GM19468 (cell line): ENCODE results near the gene VILL.

Source experiments
- ATAC-seq: cut with Tn5 transposase; IDR thresholded peaks from one replicate; pipeline ENCODE4 v1.9.1; 2021; ENCODE audit warnings: mild to moderate bottlenecking, moderate library complexity, moderate number of reproducible peaks; ENCODE audit not compliant: unreplicated experiment; ENCODE audit errors: extremely low read depth

VILL gene

DNA sequence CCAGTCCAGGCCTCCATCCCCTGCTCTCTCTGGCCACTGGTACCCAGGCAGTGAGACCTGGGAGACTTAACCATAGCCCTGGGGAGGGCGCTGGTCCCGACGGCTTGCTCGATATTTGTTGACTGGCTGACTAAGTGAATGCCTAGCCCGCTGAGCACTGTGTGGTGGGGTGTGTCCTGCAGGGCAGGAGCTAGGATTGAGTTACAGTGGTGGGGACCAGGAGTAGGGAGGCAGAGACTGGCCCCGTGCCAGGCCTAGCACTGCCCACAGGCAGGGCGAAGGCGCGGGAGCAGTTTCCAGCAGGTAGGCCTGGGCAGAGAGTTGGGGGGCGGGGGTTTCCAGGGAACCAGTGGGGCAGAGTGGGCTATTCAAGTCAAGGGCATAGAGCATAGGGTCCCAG, at the start of gene VILL:
VILL (plus strand) TSS at position 260 of the 400 bp plus-strand sequence. CDS start 2,887 bp downstream, outside the sequence.
- no peak for ATAC-seq

DNA sequence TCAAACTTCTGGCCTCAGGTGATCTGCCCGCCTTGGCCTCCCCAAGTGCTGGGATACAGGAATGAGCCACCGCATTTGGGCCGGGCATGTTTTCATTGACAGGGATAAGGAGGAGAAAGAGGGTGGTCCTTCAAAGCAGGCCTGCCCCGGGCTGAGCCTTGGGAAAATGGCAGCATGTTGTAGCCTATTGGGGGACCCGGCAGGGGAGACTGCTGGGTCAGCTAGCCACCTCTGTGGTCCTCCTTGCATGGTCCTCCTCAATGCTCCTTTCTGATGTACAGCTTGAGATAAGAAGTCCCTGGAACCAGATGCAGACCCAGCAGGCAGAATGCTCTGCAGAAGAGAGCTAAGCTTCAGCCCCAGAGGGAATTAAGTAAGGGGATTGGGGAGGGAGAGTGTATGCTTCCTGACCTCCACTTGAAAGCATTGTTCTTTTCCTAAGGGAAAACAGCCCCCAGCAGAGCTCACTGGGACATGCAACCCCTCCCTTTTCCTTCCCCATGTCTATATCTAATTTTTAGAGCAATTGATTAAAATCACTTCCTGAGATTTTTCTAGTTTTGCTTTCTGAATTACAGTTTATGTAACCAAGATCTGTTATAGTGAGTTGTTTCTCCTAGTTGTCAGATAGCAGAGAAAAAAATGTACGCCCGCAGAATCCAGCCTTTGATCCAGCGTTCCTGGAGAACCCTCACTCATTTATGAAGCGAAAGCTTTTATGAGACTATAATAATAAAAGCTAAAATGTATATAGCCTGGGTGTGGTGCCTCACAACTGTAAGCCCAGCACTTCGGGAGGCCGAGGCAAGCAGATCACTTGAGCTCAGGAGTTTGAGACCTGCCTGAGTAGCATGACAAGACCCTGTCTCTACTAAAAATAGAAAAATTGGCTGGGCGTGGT, 48.7 kb upstream of the VILL start:
- ATAC-seq: no peak

DNA sequence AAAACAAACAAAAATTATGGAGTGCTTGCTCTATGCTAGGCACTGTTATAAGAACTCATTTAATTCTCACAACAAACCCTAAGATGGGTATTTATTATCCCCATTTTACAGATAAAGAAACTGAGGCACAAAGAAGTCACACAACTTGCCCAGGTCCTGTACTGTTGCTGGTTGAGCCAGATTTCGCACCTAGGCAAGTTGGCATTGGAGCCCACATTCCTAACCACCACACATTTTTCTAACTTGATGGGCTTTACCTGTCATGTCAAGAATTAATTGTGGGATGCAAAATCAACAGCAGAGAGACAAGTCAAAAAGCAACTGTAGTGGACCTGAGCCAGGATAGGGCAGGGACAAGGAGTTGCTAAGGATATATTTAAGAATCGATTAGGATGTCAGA, 47.9 kb upstream of the VILL start:
- ATAC-seq: no peak

DNA sequence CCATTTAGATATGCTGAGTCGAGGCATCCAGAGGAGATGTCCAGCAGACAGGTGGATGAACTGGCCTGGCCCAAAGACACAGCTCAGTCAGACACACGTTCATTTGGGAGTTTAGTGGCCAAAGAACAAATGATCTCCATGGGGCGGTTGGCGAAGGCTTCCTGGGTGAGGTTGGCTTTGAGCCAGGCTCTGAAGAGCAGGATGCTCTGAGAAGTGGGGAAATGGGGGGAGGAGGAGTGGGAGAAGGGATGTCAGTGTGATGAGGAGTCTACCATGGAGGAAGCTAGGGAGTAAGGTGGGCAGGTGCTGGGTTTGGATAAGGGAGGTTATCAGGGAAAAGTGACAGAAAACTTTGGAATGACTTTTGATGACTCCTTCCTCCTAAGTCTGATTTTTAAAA, 47.5 kb upstream of the VILL start:
- ATAC-seq: no peak

DNA sequence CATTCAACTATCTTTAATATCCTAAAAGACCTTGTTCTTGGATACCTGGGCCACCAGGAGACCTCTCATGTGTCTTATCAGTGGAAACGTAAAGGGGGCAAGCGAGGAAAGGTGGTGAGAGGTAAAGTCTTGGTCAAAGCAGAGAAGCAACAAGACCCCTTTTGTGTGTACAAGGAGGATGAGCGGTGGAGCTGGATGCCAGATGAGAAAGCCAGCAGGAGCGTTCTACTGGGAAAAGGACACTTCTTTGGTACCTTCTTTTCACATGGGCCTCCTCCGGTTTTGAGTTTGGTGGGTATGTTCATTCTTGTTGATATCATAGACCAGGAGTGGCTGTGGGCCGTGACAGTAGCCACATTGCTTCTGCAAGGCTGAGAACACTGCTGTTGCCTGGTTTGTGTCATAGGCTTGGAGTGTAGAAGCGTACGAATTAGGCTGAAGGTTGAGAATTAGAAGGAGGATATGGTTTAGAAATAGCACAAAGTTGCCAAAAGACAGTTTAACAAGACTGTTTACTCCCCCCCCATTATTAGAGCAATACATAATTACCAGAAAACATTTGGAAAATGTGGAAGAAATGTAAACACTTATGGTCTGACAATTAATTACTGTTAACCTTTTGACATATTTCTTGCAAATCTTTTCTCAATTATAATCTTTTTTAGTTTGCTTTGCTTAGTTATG, 46.8 kb upstream of the VILL start:
- ATAC-seq: no peak

DNA sequence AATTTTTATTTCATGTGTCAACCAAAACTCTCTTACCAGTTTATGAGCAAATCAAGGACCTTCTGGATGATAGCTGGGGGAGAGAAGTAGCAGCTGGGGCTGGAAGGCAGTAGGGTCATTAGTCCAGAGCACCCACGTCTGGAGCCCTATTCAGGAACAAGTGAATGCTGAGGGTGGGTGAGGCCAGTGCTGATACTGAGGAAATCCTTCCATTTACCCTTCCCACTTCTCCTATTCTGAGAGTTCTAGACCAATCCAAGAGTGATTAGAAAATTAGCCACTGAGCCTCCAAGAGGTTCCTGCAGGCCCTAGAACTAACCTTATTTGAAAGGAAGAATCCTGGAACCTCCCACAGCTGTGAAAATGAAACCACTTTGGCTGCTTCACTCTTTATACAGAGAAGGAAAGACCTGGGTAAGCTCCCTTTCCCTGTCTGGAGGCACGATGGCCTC, 46.2 kb upstream of the VILL start:
- ATAC-seq: no peak

DNA sequence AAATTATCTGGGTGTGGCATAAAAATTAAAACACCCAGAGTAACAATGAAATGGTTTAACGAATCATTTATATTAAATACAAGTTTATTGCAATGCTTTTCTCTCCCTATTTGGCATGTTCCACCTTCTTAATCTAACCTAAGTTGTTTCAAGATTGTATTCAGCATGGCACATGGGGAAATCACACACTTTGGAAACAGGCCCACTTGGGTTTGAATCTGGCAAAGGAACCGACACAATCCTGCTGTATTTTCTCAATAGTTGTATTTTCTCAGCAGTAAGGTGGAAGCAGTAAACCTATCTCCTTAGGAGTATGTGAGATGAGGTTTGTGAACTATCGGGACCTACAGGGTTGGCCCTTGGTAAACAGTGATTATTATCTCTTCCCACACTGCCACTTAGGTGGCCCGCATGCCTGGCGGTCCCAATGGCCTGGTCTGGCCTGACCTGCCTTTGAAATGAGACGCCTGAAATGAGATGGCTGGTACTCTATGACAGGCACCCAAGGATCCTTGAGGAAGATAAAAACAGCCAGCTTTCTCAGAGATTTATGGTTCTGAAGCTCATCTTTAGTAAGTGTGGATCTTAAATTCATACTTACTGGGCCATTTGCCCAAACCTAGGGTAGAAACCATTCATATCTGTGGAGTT, 45.3 kb upstream of the VILL start:
- ATAC-seq: no peak

DNA sequence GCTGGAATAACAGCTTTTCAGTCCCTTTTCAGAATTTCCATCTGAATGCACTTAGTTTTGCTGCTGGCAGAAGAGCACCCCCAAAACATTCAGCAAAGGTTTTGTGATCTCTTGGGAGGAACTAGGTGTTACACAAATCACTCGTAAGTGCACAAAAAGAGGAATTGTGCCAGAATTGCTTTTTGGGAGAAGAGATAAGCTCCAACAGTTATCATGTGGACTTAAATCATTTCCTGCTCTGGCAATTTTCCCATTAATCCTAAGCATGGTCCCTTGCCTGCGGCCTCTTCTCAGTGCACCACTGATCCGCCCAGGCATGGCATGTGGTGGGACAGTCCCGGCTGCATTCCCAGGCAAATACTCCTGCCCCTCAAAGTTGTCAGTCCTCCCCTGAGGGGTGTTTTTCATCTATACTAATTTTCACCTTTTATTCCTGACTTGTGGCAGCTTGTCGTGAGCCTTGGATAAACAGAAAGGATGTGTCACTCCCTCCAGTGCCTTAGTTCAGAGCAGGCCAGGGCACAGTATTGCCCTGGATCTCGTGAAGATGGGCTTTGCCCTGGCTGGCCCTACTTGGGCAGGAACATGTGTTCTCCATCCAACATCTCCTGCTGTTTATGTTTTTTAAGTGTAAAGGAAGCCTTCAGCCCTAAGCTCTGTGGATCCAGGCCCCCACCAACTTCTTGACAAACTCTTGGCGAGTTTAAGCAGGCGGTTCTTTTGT, 44.6 kb upstream of the VILL start:
- ATAC-seq: no peak

DNA sequence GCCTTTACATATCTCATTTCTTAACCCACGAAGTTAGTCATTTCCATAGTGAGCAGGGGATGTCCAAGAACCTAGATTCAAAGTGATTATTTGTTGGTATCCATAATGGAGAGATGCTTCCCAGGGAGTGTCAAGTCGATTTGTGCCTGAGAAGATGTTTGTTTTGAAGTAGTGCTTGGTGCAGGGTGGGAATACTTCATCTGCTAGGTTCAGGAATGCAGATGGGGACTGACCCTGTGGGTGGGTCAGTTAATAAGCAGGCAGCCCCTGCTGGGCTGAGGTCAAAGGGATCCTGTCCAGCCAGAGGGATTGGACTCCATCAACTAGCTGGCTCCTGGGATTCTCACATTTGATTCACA, 44.1 kb upstream of the VILL start:
- no peak for ATAC-seq

DNA sequence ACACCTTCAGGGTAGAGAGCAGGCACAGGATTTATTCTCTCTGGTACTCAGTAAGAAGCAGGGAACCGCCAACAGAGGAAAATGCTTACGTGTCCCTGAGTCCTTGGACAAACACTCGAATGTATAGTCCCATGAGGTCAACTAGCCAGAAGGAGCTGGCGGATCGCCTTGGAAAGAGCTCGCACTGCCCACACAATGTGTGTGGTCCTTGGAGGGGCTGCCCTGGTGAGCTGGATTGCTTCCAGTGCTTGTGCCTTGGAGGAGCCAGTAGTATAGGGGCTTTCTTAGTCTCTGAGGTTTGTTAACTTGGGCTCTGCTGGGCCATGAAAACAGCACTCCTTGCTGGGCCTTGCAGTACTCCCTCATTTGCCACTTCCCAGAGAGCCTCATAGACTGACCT, 40.7 kb upstream of the VILL start:
- no peak for ATAC-seq

DNA sequence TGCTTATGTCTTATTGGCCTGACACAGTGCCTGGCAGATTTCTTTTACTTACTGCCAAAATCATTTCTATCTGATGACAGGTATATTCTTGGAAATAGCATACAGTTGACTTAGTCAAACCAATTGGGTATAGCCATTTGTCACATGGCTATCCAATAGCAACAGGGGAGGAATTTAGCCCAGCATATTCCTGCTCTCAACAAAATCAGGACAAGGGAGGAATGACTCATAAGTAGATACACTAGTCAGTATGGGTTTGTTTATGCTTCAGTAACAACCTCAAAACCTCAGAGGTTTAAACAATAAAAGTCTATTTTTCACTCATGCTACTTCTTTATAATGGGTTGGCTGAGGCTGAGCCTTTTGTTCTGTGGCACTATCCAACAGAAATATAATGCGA, 38.0 kb upstream of the VILL start:
- ATAC-seq: no peak

DNA sequence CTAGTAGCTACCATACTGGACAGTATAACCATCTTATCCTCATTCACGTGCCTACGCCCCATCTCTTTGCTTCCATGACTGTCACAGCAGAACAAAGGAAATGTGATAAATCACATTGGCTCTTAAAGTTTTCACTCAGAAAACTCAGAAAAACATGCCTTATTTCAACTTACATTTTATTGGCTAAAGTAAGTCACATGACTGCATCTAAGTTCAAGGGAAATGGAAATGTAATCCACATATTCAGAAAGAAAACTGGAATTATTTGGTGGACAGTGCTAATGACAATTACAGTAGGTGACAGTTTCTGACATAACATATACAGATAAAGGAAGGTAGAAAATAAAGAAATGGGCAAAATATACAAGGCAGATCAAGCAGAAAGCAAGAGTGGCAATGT, 37.4 kb upstream of the VILL start:
- ATAC-seq: no peak

DNA sequence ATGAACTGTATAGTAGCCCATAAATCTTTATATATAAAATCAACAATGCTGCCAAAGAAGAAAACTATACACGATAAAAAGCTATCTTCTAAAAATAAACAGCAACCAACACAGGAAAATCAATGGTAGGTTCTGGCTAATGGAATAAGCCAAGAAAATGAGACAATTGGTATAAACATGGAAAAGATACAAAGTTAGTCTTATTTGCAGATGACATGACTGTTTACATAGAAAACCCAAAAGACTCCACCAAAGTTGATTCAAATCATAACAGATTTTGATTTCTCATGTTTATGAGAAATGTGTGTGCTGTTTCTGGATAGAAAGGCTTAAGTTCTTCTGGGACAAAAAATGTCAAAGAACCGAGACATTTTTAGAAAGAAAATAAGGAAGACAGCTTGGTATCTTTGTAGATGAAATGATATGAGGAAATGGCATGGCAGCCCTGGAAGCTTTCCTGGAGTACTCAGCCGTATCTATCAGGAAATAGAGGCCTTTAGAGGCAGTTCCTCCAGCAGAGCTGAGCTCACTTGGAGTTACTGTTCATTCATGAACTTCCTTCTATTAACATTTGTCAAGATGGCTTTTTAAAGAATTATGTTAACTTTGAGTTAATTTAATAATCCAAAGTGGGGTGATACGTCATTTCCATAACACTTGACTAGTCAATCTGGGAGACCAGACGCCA, 36.7 kb upstream of the VILL start:
- no peak for ATAC-seq

DNA sequence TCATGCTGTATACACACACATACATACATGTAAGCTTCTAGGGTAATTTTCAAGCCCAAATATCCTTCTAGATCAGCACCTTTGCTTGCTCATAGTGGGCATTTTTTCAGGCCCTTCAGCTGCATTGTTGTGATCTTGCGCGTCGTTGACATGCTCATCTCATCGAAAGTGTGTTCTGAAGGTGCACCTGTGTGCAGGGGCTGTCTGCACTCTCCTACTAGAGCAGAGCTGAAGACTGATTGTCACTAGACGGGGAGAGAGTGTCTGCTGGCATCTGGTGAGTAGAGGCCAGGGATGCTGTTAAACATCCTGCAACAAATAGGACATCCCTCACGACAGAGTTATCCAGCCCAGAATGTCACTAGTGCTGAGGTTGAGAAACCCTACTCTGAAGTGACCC, 35.7 kb upstream of the VILL start:
- no peak for ATAC-seq

DNA sequence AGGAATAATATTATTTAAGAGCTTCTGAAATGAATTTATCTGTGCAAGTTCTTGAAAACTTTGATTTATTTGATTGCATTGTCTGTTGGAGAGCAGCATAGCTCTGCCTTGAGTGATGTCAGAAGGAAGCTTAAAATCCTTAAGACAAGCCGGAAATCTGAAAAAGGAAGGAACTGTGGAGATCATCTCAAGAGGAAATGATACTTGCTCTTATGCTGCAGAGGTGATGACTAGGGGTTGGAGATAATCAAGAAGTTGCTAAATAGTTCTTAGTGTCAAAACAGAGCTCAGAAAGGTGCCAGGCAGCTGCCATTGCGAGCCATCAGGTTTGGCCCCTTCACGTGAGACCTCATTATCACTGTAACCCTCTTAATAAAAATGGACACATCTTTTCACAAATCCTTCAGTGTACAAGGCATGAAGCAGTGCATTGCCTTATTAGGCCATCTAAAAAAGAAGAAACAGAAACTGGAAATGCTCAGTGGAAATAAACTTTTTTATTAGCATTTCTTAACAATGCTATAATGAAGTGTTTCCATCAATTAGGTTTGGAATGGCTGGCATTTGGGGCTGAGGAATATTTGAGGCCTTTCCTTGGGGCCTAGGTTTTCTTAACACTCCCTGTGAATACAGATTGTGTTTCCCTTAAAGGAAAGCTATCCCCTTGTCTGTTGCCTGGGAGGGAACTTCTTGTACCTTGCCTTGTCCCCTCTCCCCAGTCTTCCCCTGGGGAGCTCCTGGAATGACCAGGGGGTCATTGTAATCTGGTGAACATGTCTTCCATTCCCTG, 34.5 kb upstream of the VILL start:
- ATAC-seq: no peak

DNA sequence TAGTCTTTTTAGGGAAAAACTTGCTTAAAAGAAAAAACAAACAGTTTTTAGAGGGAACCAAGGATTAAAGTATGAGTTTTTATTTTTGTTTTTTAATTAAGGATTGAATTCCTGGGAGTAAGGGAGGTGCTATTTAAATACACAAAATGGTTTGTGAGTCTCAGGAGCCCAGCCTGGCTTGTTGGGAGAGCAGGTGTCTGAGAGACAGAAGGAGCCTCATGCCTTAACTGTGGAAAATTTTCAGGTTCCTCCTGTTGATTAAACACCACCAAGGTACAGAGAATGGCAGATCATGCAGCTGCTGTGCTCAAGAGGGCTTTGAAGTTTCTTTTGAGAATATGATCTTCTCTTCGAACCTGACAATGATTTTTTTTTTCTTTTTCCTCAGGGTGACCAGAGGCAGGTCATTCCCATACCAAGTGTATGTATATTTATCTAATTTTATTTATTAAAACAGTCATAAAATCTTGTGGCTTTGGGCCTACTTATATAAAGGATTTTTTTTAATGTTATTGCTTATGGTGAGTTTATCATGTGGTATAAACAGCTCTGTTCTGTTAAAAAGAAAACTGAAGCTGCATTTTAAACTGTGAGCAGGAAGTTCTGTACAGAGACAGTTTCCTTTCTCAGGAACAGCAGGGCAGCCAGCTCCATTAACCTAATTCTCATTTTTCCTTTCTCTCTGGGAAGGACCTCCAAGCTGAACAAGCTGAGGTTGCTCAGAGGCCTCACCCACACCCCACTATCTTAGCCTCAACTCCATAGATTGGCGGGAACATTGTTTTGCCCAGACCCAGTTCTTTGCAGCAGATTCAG, 33.7 kb upstream of the VILL start:
- ATAC-seq: no peak

DNA sequence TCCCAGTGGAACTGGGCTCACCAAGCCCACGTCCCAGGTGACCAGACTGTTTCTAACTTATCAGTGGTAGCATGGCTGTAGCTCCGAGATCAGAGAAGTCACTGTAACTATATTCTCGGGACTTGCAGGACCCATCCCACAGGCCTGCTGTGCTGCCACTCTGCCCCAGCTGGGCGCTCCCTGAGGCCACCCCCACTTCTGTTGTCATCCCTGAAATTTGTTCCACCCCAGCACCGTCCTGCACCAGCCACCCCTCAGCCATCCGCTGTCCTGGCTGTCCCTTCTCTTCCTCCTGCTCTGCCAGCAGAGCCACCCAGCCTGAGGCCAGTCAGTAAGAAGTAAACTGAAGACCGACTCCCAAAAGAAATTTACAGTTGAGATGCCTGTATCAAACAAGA, 33.0 kb upstream of the VILL start:
- ATAC-seq: no peak
